ENCODE results near the gene NEURL4.
"Not testable (repeated sequence)": the region's sequence is repeated elsewhere in the genome, so short reads cannot be mapped to it uniquely, and the experiment has no call there.

The NEURL4 gene

DNA sequence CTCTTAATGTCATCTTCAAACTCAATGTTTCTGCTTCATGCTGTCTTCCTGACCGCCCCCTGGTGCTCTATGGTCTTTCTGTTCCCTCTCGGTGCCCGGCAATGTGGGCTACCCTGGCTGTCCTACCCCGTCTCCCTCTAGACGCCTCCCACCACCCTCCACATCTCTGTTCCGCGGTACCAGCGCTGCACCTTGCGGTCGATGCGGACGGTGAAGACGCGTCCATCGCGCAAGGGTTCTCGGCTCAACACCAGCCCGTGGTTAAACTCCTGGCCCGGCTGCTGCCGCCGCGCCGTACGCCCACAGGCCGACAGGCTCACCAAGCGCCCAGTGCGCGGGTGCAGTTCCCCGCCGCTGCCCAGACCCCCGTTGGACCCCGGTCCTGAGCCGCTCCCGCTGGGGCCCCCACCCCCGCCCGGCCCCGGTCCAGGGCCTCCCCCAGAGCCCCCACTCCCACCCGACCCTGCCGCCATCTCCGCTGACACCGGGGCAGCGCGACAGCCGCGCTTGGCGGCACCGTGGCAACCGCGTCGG lies at the start of gene NEURL4:
Gene NEURL4 (minus strand): TSS at position 496 of the 534 bp plus-strand sequence. CDS start 23 bp downstream, at position 473.
- no peak for FAIRE-seq

DNA sequence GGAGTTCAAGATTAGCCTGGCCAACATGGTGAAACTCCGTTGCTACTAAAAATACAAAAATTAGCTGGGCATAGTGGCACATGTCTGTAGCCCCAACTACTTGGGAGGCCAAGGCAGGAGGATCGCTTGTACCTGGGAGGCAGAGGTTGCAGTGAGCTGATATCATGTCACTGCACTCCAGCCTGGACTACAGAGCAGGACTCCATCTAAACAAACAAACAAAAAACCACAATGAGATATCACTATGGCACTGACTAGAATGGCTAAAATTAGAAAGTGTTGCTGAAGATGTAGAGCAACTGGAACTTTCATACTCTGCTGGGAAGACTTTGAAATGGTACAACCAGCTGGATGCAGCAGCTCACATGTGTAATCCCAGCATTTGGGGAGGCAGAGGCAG lies 45.2 kb upstream of the NEURL4 start:
- FAIRE-seq = no peak

GRCh38 chr17:7370853-7371252 lies 41.7 kb upstream of the NEURL4 start:
- no peak for FAIRE-seq

GRCh38 chr17:7369825-7370224 lies 40.7 kb upstream of the NEURL4 start:
- no peak for FAIRE-seq

DNA sequence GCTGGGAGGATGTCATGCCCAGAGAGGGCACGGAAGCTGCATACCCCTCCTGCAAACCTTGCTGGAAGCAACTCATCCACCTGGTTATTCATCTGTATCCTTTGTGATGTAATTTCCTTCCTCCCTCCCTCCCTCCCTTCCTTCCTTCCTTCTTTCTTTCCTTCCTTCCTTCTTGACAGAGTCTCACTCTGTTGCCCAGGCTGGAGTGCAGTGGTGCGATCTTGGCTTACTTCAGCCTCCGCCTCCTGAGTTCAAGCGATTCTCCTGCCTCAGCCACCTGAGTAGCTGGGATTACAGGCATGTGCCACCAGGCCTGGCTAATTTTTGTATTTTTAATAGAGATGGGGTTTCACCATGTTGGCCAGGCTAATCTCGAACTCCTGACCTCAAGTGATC lies 39.5 kb upstream of the NEURL4 start:
- not testable (repeated sequence) for FAIRE-seq

DNA sequence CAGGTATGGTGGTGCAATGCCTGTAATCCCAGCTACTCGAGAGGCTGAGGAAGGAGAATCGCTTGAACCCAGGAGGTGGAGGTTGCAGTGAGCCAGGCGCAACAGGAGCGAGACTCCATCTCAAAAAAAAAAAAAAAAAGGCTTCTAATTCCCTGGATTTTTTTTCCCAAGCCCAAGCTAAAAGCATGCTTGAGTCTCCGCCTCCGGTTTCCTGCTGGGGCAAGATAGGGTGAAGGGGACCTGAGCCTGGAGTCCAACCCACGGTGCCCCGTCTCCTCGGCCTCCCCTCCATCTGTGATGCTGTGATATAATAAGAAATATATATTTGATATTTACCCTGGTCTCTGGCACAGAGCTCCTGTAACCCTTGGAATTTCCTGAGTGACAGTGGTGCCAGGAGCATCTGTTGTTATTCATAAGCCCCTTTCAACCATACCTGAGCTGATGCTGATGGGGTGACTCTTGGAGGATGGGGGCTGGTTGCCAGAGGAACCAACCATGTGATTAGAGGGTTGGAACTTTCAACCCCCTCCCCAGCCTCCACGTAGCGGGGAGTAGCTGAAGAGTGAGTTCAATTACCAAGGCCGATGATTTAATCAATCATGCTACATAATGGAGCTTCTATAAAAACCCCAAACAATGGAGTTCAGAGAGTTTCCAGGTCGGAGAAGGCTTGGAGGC lies 38.9 kb upstream of the NEURL4 start:
- FAIRE-seq = no peak

- no peak for FAIRE-seq
Measured at GRCh38 chr17:7367083-7367482, 37.9 kb upstream of the NEURL4 start.

DNA sequence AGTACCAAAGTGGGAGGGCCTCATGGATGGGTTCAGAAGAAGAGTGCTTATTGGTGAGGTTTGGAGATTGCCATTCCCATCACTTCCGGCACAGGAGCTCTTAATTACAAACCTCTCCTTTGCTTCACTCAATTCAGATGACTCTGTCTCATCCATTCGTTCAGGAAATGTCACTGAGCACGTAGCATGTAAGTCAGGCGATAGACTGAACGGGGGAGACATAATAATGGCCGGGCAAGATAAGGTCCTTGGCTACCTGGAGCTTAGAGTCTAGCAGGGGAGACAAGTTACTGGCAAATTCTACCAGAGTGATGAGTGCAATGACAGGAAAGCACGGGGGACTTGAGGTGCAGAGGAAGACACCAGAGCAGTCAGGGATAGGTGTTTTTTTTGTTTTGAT lies 36.8 kb upstream of the NEURL4 start:
- not testable (repeated sequence) for FAIRE-seq

GRCh38 chr17:7363311-7363710 lies 34.2 kb upstream of the NEURL4 start:
- FAIRE-seq = no peak

GRCh38 chr17:7361906-7362305 lies 32.8 kb upstream of the NEURL4 start:
- no peak for FAIRE-seq

DNA sequence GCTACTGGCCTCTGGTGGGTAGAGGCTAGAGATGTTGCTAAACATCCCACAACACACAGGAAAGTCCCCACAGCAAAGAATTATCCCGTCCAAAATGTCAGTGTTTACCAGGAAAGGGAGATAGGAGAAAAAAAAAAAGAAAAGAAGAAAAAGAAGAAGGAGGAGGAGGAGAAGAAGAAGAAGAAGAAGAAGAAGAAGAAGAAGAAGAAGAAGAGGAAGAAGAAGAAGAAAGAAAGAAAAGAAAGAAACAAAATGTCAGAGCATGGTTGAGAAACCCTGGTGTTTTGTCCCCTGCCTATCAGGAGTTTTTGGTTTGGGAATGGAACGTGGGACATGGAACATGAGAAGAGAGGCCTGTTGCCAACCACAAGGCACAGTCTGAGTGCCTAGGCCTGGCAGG lies 28.2 kb upstream of the NEURL4 start:
- FAIRE-seq = no peak

DNA sequence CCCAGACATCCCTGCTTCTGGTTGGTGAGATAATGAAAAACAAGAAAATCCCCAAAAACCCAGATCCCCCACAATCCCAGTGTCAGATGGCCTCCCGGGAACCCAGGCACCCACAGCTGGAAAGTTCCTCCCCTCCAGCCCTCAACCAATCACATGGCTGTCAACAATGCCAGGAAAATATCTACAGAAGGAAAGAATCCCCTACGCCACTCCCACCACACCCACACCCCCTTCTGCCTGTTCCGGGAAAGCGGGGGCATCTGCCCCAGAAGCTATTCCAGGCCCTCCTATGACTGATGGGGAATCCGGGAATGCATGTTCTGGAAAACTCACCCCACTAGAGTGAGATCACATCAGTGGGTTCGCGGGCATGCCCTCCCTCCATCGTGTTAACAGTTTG lies 27.6 kb upstream of the NEURL4 start:
- FAIRE-seq = no peak

- FAIRE-seq = peak; percentile 77
Measured at GRCh38 chr17:7356072-7356549, 27.0 kb upstream of the NEURL4 start.

GRCh38 chr17:7355573-7355972 lies 26.4 kb upstream of the NEURL4 start:
- FAIRE-seq = no peak

DNA sequence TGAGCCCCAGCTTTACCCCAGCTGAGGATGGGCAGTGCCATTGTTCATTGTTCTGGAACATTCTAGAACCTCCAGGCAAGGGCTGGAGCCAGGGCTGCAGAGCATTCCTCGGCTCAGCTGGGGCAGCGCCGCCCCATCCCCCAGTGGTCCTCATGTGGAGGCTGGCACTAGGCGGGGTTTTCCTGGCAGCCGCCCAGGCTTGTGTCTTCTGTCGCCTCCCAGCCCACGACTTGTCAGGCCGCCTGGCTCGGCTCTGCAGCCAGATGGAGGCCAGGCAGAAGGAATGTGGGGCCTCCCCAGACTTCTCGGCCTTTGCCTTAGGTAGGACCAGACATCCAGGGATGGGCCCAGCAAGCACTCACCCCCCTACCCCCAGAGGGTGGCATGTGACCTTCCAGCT lies 25.9 kb upstream of the NEURL4 start, which contains the start of gene TMEM95:
Gene TMEM95 (plus strand): TSS at position 104 of the 400 bp plus-strand sequence. CDS start 49 bp downstream, at position 153.
- FAIRE-seq = no peak

DNA sequence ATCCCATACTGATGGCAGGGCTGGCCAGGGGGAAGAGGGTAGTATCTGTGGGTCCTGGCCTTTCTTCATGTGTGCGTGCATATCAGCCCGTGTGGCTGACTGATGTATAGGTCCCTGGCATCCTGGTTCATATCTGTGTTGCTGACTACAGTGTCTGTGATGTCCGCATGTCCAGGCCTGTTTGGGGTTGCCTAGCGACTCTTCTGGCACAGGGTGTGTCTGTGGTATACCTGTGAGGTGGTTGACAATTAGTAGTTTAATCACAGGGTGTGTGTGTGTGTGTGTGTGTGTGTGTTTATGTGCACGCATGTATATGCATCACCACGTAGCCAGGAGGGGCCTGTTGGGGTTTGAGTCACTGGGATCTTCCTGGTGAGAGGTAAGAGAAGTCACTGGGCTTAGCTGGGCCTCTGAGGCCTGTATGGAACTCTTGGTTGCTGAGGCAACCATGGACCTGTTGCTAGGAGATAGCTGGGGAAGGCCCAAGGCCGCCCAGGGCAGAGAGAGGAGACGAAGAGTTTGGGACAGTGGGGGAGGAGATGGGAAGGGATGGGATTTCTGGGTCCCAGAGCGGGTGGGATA lies 25.2 kb upstream of the NEURL4 start:
- no peak for FAIRE-seq

- no peak for FAIRE-seq
Measured at GRCh38 chr17:7352910-7353635, 23.9 kb upstream of the NEURL4 start.

GRCh38 chr17:7352503-7352889 lies 23.4 kb upstream of the NEURL4 start:
- FAIRE-seq = no peak

DNA sequence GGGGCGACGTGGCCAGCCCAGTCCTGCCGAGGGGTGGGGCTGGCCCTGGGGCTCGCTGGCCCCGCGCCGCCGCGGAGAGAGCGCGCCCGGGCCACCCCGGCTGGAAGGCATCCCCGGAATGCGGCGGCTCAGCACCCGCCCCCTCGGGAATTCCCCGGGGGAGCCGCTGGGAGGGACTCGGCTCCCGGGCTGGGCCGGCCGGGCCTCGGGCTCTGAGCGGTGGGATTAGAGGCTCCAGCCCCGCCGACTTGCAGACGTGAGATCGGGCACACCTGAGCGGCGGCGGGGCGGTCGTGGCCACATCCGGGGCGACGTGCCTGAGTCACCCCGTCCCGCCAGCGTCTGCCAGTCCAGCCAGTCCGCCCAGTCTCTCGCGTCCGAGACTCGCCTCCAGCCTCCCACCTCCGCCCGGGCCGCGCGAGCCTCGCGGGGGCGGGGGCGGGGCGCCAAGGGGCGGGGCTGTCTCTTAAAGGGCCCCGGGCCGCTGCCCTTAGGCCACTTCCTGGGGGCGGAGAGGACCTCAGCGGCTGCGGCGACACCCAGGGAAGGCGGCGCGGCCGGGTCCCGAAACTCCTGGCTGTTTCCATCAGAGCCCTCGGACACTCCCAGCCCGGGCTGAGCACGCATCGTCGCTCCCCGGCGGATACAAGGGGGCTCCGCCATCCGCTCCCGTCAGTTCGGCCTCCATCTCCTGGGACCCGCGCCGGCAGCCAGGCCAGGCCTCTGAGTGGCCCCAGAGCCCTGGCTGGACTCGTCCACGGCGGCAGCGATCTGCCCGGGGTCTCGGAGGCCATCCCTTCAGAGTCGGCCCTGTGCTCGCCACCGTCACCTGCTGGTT lies 22.7 kb upstream of the NEURL4 start, which contains the start of gene KCTD11:
Gene KCTD11 (plus strand): TSS at position 498 of the 838 bp plus-strand sequence.
- FAIRE-seq = no peak

DNA sequence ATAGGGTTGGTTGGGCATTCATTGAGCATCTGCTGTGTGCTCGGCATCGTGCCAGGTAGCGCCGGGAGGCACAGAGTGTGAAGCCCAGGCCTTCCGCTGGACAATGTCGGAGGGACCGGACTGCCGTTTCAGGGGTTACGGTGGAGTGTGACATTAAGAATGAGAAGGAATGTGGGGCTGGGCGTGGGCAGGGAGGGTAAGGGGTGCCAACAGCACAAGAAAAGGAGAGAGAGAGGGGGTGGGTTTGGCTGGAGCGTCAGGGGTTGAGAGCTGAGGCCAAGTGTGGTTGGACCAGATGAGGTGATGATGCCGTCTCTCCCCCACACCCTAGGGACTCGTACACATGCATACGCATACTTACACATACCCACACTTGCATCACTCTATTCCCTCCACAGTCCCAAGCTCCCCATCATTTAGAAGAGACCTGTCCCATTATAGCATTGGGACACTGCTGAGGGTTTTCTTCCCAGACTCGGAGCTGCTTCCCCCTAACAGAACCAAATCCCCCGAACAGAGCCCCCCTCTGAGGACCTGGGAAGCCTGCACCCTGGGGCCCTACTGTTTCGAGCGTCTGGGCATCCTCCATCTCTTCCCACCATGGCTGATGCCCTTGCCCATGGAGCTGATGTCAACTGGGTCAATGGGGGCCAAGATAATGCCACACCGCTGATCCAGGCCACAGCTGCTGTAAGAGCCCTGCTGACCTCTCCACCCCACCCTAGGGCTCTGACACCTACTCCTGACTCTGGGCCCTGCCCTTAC lies 19.5 kb upstream of the NEURL4 start:
- no peak for FAIRE-seq

DNA sequence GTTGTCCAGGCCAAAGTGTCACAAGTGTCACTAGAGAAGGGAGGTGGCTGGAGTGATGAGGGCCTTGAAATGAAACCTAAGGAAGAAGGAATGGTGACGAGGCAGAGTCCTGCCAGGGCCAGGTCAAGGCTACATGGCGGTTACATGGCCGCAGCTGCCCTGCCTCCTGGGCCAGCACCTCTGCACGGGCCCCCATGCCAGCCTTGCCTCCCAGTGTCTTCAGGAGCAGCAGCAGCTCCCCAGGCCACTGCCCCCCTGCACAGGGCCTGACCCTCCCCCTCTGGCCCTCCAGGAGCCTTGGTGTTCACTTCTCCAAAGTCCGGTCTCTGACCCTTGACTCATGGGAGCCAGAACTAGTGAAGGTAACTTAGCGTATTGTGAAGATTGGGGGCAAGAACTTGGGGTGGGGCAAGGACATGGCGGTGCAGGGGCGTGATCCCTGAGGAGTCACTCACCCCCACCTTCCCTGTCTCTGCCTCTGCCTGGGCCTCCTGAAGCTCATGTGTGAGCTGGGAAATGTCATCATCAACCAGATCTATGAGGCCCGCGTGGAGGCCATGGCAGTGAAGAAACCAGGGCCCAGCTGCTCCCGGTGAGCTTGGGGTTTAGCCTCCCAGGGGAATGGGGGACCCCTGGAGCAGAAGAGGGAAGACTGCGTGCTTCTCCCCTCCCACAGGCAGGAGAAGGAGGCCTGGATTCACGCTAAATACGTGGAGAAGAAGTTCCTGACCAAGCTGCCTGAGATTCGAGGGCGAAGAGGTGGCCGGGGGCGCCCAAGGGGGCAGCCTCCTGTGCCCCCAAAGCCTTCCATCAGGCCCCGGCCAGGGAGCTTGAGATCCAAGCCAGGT lies 18.7 kb upstream of the NEURL4 start:
- no peak for FAIRE-seq
